ENCODE results near the gene HNRNPK.

The HNRNPK gene

DNA sequence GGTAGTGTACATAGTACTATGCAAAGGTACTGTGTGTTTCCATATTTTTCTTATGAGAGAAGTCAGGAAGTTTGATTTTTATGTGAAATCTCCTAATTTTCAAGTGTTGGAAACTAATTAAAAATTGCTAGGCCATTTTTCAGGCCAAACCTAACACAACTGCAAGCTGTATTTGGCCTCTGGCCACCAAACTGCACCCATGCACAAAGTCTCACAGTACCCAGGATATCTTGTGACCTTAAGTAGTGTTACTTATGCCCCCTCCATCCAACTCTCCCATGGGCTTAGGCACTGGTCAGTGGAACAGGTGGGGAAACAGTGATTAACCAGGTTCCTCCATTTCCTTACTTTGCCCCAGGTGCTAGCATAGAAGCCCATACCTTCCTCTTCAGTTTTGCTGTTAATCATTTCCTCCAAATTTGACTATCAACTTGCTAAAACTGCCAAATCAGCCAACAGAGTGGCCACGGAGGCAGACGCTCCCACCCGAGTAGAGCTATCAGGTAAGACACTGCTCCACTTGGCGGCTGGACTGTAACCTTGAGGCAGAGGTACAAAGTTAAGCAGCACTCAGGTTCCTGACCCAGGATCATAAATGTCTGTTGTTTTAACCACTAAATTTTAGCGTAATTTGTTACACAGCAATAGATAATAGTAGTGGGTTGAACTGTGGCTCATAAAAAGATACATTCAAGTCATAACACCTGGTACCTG is 39.3 kb downstream of the HNRNPK start:
- TF ChIP-seq, protein P1, sequence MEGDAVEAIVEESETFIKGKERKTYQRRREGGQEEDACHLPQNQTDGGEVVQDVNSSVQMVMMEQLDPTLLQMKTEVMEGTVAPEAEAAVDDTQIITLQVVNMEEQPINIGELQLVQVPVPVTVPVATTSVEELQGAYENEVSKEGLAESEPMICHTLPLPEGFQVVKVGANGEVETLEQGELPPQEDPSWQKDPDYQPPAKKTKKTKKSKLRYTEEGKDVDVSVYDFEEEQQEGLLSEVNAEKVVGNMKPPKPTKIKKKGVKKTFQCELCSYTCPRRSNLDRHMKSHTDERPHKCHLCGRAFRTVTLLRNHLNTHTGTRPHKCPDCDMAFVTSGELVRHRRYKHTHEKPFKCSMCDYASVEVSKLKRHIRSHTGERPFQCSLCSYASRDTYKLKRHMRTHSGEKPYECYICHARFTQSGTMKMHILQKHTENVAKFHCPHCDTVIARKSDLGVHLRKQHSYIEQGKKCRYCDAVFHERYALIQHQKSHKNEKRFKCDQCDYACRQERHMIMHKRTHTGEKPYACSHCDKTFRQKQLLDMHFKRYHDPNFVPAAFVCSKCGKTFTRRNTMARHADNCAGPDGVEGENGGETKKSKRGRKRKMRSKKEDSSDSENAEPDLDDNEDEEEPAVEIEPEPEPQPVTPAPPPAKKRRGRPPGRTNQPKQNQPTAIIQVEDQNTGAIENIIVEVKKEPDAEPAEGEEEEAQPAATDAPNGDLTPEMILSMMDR (IDR thresholded peaks at IDR 0.05; ENCODE audit: control insufficient read depth, insufficient read depth, low read depth, low read length, missing control alignments) = no peak
- no peak for DNase-seq (ENCODE audit: low read depth)
- H3K4me3 ChIP-seq (ENCODE audit: control insufficient read depth, low read depth, low read length) = no peak overlapping the region

DNA sequence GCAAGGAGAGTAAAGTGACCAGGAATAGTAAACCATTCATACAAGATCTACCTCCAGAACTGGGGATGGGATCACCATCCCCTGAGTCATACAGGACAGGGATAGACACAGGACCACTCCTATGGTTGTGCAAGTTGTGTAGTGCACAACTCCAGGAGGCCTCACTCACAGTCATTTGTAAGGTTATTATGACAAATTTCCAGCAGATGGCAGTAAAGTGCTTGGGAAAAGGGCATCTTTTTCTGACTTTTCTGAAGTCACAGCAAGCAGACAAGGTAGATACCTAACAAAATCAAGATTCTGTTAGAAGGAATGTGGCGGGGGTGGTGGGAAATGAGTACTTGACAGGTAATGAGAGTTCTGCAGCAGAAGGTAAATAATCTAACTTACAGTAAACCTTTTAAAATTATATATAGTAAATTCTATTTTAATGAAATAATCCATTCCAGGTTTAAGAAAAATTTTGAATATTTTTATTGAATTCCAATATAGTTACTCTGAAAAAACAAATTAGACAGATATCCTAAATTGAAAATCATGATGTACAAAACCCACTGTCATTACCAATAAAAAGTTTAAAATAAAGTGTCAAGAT is 42.1 kb downstream of the HNRNPK start:
- TF ChIP-seq, protein P1 (IDR thresholded peaks at IDR 0.05; ENCODE audit: control insufficient read depth, insufficient read depth, low read depth, low read length, missing control alignments) = peak; percentile 68
- no peak for DNase-seq (ENCODE audit: low read depth)

GRCh38 chr9:83936523-83936922 is 43.5 kb downstream of the HNRNPK start:
- H3K4me3 ChIP-seq (ENCODE audit: control insufficient read depth, low read depth, low read length) = no peak overlapping the region
- TF ChIP-seq, protein P1 (IDR thresholded peaks at IDR 0.05; ENCODE audit: control insufficient read depth, insufficient read depth, low read depth, low read length, missing control alignments) = no peak
- no peak for DNase-seq (ENCODE audit: low read depth)

More for the DNA sequence above, 42.1 kb downstream of the HNRNPK start:
- no peak overlapping the region for H3K4me3 ChIP-seq (ENCODE audit: control insufficient read depth, low read depth, low read length)

- H3K4me3 ChIP-seq (ENCODE audit: control insufficient read depth, low read depth, low read length) = no peak overlapping the region
- peak; percentile 64 for DNase-seq (ENCODE audit: low read depth)
- TF ChIP-seq, protein P1 (IDR thresholded peaks at IDR 0.05; ENCODE audit: control insufficient read depth, insufficient read depth, low read depth, low read length, missing control alignments) = no peak
These were observed 44.6 kb downstream of the HNRNPK start for GRCh38 chr9:83935276-83935935.

DNA sequence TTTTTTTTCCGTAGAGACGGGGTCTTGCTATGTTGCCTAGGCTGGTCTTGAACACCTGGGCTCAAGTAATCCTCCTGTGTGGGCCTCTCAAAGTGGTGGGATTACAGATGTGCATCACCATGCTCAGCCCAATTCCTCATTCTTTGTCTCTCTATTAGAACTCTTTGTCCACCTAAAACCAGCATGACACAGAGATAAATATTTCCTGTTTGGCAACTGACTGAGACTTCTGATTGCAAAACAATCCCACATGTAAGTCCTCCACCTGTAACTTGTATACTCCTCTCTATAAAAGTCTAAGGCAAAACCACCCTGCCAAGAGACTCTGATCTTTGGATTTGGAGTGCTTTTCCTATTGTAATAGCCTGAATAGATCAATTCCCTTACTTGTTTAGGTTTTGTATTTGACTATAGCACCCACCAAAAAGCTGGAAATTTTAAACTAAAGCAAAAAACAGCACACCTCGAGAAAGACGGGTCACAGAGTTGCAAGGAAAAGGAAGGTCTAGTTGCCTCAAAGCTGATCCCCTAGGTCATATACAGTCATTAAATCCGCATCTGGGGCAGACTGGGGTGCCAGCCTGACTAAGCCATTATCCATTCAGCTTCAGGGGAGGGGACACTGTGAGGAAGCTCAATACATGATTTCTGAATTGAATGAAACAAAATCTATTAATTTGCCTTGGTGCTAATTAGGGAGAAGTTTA is 45.3 kb downstream of the HNRNPK start:
- H3K4me3 ChIP-seq (ENCODE audit: control insufficient read depth, low read depth, low read length) = no peak overlapping the region
- TF ChIP-seq, protein P1 (IDR thresholded peaks at IDR 0.05; ENCODE audit: control insufficient read depth, insufficient read depth, low read depth, low read length, missing control alignments) = no peak
- DNase-seq (ENCODE audit: low read depth) = peak; percentile 59

DNA sequence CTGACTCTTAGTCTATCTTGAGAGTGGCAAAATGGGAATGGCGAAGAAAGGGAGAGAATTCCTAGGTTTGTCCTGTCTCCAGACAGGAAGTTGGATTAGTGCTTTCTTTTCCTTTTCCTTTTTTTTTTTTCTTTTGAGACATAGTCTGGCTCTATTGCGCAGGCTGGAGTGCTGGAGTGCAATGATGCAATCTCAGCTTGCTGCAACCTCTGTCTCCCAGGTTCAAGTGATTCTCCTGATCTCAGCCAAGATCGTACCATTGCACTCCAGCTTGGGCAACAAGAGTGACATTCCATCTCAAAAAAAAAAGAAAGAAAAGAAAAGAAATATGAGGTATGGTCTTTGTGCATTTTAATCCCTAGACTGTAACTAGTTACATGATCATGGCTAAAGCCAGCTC is 46.2 kb downstream of the HNRNPK start:
- peak; percentile 52 for DNase-seq (ENCODE audit: low read depth)
- TF ChIP-seq, protein P1 (IDR thresholded peaks at IDR 0.05; ENCODE audit: control insufficient read depth, insufficient read depth, low read depth, low read length, missing control alignments) = no peak

More for the DNA sequence above, 46.2 kb downstream of the HNRNPK start:
- no peak overlapping the region for H3K4me3 ChIP-seq (ENCODE audit: control insufficient read depth, low read depth, low read length)

Data from AG09309 (cell line).